Measurements from ENCODE around the gene MMS19.

MMS19 gene

DNA sequence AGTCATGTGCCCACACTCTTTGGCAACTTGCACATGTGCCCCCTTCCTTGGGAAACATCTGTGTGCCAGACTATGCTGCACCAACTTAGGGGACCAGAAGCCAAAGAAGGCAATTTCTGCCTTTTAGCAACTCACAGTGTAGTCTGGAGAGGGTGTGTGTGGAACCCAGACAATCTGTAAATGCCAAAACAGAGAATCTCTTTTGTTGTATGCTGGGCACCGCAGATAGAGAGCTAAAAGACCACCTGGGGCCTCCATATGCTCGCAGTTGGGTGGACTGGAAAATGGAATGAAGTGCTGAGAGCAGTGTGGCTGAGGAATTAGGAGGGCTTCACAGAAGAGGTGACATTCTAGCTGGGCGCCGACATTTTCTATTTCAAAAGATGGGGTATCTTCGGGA, 26.9 kb upstream of the MMS19 start:
- no peak for DNase-seq

DNA sequence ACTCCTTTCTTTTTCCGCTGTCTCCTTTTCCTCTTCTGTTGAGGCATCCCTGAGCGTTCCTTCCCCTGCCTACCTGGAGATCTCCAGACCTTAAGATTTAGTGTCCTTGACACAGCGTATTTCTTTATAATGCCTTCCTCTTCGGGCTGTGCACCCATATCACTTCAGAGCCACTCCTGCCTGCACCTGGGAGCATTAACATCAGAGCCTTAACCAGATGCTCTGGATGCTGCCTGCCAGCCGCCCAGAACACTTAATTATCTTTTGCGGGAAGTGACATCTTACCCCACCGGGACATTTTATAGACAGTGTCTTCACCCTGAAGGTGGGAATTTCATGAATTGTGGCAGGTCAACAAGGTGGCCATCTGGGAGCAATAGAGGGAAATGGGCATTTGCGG, 24.7 kb upstream of the MMS19 start:
- DNase-seq, result no peak

DNA sequence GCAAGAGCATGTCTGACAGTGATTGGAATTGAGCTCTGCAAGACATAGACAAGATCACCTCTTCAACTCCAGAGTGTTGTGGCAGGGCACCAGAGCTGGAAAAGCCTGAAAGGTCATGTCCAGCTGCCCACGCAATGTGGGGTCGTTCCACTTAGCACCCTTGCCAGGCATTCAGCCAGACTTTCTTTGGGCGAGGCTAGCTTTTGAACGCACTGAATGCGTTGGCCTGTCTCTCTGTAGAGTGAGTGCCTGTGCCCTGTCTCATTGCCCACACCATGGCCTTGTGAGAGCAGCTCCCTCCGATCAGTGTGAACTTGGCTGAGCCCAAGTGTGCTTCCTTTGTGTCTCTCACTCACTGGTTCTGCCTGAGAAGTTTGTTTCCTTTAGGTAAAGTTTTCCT, 23.8 kb upstream of the MMS19 start:
- DNase-seq, result no peak

DNA sequence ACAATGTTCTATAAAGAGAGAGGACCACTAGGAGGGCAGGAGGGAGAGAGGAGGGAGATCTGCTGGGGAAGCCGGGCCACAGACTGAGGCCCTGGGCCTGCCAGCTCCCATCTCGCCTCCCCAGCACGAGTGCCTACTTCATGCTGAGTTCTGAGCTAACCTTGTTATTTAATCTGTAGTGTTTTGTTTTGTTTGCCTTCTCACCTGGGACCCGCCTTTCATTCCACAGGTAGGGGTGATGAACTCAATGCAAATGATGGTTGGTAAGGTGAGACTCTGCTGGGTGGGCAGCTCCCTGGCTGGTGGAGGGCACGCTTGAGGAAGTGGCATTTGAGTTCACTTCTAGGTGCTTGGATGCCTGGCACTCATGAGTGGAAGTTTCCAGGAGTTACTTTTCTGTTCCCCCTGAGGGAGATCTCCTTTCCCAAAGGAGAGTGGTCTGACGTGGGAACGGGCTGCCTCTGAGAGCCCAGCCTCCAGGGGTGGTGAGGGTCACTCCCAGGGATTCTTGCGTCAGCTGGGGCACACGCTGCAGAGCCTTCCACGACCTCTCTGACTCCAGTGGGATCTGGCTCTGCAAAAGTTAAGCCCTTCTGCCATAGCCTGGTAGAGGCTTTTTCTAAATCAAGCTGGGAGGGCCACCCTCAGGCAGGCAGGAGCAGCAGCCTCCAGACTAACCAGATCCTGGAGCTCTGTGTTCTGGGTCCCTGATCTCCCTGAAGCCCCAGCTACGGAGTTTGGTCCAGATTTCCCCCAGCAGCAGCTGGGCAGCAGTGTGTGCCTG, 22.9 kb upstream of the MMS19 start:
- DNase-seq, result no peak

DNA sequence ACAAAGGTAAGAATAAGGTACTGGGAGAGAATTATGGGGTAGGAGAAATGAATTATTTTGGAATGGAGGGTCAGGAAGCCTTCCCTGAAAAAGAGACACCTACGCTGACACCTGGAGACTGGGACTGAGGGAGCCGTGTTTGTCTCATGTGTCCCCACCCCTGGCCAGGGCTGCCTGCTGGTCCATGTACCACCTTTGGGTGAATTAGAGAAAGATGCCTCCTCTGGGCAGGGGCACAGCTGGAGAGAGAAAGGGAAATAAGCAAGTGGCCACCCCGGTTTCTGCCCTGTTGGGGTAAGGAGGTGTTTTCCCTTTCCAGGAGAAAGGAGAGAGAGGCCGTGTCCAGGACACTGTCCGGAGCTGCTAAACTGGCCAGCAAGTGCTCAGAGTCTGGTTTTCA, 22.3 kb upstream of the MMS19 start:
- no peak for DNase-seq

DNA sequence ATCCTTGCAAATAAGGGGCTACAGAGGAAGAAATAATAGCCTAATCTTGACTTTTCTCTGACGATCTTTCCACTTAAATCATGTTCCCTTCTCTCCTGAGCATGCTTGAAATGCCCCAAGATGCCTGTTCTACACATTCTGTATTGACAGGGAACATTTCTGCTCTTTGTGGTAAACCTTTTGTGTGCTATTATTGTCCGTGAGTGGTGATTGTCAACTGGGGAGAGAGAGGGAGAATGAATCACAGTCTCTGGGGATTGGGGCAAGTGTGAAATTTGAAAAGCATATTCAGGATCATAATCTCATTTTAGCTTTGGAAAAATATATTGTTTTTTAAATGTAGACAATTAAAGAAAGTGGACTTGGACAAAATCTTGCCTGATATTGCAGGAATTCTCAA, 21.1 kb upstream of the MMS19 start:
- no peak for DNase-seq

DNA sequence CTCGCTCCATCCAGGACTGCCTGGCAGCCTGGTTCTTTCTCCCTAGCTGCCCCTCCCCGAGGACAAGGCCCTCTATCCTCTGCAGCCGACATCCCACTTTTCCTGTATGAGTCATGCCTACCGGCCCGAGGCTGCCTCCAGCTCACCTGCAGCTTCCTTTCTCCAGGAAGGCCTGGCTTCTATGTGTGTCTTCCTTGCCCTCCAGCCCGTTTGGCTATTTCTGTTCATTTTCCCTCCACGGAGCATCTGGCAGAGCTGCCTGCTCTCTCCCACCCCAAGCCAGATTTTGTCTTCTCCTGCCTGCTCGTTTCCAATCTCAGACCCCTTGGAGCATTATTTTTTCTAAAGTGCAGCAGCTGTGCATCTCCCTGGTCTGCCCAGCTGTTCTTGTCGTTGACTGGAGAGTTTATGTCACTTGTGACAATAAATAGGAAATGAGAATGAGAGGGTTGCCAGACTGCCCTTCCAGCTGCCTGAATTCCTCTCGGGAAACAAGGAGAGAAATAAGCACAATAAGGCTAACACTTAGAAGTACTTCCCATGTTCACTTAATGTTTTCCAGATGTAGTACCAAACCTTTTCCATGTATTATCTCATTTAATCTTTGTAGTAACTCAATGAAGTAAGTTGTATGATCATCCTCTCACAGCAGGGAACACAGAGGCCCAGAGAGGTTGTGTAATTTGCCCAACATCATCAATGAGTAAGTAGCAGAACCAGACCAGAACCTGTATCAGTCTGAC, 20.2 kb upstream of the MMS19 start:
- no peak for DNase-seq

DNA sequence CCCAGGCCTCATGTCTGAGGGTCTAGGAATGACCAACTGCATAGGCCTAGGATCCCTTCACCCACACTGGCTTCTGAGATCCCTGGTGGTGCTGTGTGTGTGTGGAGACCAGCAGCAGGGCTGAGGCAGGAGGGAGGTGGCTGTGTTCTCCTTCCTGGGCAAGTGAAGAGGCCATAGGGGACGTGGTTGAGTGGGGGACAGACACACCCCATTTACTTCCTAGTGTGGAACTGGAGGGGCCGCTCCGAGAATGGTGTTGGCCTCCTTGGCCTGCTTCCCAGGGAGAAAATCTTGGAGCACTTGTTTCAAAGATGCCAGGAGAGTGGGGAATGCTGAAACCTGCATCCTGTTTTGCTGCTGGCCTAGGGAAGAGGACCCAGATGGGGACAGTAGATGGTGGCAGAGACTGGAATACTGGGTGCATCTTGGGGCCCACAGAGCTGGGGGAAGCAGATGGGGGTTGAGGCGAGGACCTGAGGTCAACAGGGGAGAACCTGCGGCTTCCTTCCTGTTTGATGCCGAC, 19.6 kb upstream of the MMS19 start:
- no peak for DNase-seq

DNA sequence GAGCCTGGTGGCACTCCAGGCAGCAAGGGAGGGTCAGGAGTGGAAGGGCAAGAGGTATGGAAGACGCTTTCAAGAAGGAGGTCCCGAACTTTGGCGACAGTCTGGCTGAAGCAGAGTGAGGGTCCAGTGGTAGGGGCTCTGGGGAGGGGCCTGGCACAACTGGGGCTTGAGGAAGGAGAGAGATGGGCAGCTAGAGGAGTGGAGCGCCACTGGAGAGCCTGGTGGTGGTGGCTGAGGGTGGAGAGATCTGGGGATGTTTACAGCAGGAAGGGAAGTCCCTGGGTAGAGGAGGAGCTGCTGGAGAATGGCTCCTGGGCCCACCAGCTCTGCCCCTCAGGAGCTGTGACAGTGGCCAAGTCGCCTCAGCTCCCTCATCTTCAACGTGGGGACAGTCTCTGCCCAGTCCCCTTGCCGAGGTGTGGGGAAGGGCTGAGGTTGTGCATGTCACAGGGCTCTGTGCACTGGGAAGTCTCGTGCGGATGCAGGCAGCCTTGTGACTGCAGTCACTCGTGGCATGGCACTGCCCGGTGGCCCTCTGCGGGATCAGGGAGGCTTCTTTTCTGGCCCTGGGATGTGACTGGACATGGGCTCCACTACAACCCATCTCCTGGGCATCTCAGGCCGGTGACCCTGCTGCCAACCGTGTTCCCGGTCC, 19.0 kb upstream of the MMS19 start:
- DNase-seq, result no peak

DNA sequence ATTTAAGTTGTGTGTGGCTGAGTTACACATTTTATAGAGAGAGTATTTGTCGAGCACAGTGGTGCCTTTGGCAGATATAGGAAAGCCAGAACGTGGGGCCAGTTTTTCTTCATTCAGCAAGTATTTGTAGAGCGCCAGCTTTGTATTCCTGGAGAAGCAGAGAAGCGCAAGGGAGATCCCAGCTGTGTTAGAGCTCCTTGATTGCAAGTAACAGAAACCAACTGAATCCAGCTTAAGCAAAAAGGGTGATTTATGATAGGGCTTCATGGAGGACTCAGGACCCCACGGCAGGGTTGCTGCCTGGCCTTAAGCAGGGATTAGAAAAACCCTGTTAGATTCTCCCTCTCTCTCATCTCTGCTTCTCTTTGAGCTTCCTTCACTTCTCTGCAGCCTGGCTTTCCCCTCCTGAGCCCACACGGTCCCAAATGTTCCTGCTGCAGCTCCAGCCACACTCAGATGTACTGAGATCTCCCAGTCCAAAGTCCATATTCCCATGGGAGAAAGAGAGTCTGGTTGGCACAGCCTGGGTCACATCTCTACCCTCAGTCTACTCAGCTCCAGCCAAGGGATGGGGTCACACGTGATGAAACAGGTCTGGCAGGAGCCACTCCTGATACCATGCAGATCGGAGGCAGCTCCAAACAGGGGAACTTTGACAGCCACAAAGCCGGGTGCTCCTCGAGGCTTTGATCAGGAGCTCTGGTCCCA, 17.2 kb upstream of the MMS19 start:
- DNase-seq, result no peak

DNA sequence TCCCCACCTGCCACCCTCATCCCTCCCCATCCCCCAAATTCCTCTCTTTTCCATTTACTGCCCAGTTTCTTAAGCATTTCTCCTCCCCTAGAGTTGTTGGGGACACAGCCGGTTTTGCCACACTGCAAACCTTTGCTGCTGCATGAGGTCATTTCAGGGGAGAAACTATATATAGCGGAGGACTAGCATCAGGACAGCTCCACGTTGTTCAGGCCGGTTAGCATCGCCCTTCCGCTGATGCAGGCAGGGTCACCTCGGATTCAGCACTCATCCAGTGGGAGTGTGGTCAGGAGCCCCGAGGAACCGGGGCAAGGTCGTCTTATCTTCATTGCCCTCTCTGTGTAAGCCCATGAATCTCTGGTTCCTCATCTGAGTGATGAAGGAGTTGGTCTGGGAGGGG, 16.1 kb upstream of the MMS19 start:
- DNase-seq, result no peak

DNA sequence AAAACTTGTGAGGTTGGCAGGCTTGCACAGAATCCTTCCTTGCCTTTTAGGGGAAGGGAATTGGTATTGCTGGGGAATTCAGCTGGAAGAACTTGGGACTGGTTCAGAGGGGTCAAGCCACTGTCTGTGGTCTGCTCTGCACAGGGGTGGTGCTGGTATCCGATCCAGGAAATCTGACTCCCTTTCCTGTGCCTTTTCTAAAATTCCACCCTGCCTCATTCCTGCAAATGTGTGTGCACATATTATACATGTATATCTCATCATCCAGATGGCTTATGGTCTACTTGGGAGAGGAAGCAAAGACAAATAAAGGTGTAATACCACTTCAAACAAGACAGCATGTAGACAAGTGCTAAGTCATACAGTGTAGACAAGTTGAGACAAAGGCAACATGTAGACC, 14.8 kb upstream of the MMS19 start:
- DNase-seq, result no peak

DNA sequence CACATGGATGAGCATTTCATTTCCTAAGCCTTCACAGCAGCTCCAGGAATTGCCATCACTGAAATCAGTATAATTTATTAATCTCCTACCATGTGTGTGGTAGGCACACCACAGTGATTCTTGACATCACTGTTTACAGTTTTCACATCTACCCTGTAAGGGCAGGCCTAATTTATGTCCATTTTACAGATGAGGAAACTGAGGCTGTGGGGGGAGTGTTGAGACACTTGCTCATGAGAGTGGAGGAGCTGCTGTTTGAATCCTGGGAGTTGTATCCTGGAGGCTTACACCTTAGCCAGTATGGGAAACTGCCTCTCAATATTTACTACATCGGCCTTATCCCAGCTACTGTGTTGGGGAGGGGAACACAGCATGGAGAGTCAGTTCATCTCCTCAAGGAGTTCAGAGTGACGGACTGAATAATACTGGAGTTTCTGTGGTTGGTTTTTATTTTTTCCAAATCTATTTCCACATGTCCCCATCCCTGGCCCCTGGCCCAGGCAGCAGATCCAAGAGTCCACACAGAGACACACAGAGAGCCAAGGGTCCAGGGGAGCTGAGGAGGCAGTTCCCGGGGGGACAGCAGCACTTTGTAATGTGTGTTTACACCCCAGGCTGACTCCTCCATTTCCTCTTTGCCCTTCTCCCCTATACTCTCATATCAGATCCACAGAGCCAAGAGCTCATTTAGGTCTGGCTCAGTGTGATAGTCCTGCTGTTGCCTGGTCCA, 13.7 kb upstream of the MMS19 start:
- DNase-seq, result no peak

DNA sequence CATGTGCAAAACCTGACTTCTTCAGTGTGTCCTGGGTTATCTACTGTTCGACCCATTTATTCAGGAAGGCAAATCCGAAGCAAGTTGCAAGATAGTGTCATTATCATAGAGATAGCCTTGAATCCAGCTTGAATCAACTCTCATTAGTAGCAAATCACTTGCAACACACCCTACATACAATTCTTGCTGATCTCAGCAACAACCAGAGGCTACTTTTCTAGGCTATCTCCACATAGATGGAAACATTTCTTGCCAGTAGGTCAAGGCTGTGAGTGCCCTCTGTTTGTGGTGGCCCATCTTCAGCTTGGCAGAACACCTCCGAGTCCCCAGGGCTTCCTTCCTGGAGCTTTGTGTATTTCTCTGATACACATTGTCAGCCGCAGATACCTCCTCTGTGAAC, 12.5 kb upstream of the MMS19 start:
- DNase-seq, result no peak

DNA sequence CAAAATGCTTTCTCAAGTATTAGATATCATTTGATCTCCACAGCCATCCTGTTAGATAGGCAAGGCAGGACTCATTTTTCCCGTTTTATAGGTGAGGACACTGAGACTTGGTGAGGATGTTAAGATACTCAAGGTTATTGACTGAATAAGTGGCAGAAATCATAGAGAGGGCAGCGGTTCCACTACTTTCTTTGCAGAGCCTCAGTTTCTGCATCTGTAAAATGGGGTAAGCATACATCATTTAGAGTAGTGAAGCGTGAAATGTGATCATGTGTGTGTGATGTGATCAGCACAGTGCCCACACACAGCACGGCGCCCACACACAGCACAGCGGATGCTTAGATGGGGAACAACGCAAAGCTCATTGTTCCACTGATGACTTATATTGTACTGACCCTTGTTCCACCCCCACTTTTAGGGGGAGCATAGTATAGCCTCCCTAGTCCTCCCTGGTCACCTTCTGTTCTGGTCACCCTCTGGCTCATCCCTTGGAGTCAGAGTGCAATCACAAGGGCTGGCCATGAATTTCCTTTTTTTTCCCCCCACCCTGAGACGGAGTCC, 11.0 kb upstream of the MMS19 start:
- no peak for DNase-seq

DNA sequence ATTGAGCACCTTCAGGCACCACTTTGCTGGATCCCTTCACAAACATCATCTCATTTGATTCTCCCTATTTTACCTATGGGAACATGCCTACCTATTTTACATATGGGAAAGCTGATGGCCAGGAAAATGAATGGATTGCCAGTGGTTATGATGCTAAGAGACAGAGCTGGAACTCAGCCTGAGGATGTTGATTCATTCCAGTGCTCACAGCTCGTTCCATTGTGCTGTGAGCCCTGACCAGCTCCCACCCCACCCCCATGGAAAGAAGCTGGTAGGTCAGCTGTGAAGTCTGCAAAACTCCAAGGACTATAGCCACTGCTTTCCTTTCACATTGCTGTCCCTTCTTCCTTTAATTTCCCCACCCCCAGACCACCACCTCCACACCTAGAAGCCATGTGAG, 10.1 kb upstream of the MMS19 start:
- no peak for DNase-seq

DNA sequence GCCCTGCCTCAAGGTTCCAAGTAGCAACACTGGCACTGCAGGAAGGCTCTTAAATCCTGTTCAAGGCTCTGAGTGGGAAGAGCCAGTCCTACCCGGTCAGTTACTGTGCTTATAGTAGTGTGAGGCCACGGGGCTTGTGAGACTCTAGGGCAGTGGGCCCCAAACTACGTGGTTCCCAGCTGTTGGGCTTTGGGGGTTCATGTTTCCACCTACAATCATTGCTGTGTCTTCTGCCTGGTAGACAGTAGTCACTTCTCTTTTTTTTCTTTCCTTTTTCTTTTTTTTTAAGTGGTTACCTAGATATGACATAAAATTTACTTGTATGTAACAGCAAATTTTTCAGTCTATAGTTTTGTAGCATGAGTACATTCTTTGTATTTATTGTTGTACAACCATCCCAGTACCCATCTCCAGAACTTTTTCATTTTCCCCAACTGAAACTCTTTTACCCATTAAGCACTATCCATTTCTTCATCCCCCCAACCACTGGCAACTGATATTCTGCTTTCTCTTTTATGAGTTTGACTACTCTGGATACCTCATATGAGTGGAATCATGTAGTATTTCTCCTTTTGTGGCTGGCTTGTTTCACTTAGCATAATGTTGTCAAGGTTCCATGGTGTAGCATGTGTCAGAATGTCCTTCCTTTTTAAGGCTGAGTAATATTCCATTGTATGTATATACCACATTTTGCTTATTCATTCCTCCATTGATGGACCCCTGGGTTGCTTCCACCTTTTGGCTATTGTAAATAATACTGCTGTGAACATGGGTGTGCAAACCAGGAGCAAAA, 8.2 kb upstream of the MMS19 start:
- peak in 1 of 2 experiments; percentile 25 for DNase-seq

DNA sequence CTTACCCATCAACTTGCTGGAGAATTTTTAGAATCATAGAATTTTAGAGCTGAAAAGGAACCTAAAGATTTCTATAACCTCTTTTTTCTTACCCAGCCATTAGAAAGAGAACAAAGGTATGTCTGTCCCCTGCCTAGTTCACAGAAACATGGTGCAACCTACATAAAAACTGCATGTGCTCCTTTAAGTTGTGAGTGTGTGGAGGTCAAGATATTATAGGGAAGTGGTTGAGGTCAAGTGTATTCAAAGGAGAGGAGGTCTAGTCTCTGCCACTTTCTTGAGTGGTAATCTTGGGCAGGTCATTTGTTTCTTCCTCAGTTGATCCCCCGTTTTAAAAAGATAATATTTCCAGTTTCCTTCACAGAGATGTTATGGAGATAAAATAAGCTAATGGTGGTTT, 6.9 kb upstream of the MMS19 start:
- no peak for DNase-seq

DNA sequence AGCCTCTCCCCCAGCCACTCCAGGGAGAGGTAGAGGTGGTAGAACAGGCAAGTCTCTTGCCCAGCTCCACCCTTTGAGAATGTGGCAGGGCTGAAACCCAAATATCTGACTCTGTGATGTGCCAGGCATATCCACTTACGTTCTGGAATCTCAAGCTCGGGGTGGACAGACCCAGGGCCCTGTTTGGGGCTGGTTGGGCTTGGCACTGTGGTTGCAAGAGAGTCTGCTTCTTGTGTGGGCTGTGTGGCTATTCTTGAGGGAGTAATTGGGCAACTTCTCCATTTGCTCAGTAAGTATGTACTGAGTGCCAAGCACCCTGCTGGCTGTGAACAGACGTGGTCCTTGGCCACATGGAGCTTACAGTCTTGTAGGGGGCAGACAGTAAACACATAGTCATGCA, 5.2 kb upstream of the MMS19 start:
- peak; percentile 19 to 28 for DNase-seq

DNA sequence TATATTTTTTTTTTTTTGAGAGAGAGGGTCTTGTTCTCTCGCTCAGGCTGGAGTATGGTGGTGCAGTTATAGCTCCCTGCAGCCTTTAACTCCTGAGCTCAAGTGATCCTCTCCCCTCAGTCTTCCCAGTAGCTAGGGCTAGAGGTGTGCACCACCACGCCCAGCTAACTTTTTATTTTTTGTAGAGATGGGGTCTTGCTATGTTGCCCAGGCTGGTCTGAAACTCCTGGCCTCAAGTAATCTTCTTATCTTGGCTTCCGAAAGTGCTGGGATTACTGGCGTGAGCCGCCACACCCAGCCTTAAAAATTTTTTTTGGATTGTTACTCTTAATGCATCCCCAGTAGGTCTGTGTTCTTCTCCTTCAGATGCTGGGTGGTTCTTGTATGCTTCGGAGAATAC, 4.7 kb upstream of the MMS19 start:
- DNase-seq, result no peak

DNA sequence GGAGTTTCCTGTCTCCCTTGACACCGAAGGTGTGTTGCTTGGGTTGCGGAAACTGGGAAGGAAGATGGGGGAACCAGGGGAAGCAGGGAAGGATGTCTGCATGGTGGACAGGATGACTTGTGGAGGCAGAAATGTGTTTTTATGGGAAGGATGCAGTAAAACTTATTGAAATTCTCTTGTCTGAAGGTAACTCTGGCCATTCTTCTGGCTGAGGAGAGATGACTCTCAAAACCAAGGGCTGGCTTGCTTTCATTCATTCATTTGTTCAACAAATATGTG, 2.0 kb upstream of the MMS19 start:
- DNase-seq, result no peak
